Testis (tissue), 3 donors: ENCODE data around the gene ATP2A2. TPM values are rescaled to one million over a fixed set of nuclear protein-coding genes. Genes with fewer than 3 reads are reported as not detected.

Experiments used
- DNase-seq: peaks from one replicate; pipeline ENCODE4 v3.0.0-alpha.2; 2019
- H3K27ac ChIP-seq, 2 donors: fragments of 200-600 bp; sonication (generic); one replicate each; pipeline ENCODE4 v1.5.1; 2019
- H3K27me3 ChIP-seq: fragments of 200-600 bp; sonication (generic); one replicate; pipeline ENCODE4 v1.5.1; 2019
- H3K36me3 ChIP-seq: fragments of 200-600 bp; sonication (generic); one replicate; pipeline ENCODE4 v1.5.1; 2017; ENCODE audit warnings: low read depth; ENCODE audit errors: missing control alignments
- H3K4me1 ChIP-seq: fragments of 200-600 bp; sonication (generic); one replicate; pipeline ENCODE4 v1.5.1; 2019
- H3K4me3 ChIP-seq, 2 donors: fragments of 200-600 bp; sonication (generic); one replicate each; pipeline ENCODE4 v1.5.1; 2017 to 2019
- H3K9me3 ChIP-seq: fragments of 200-600 bp; sonication (generic); one replicate; pipeline ENCODE4 v1.5.1; 2017
- CTCF ChIP-seq, 3 experiments: fragments of 450-650 bp in 2 of 3; fragments of 200-600 bp in 1 of 3; sonication (generic) in 1 of 3; IDR thresholded peaks; one replicate each; pipeline ENCODE4 v1.5.1; 2016 to 2019; ENCODE audit warnings: antibody characterized with exemption in 3 of 3, mild to moderate bottlenecking in 2 of 3, moderate library complexity in 1 of 3
- POLR2A ChIP-seq: fragments of 450-650 bp; IDR thresholded peaks from one replicate; pipeline ENCODE4 v1.6.1; 2017; ENCODE audit warnings: antibody characterized with exemption, mild to moderate bottlenecking, moderate library complexity
- WGBS, 2 donors: methylation state at CpG; one replicate each; pipeline ENCODE4 v1.1.5; 2018; 5-methylcytosine and 5-hydroxymethylcytosine counted together
- intact Hi-C: fragments of 100-400 bp; cut with DNase I; formaldehyde crosslinking; loops from one replicate; pipeline ENCODE4 v1.15.1; 2023; ENCODE audit warnings: low total_unique reads
- polyA plus RNA-seq: library from polyadenylated mRNA; stranded (reverse); fragments of 350-450 nt; fragmentation: Illumina TruSeq; extraction: RNeasy Lipid Tissue Mini Kit (QIAGEN cat#74804); gene quantifications from one replicate; pipeline ENCODE4 v1.2.3, GENCODE V29; 2014; ENCODE audit warnings: low read depth, low replicate concordance; ENCODE audit not compliant: insufficient read depth
- total RNA-seq, 2 donors: library from RNA; depleted of rRNA; stranded (reverse); fragments of >200 nt; gene quantifications; one replicate each; pipeline ENCODE4 v1.2.3, GENCODE V29; 2016

Gene ATP2A2
- total and polyA plus RNA-seq, 3 donors from 2014 or later: 205 to 291 (median 226) TPM

- intact Hi-C loops: no loop called here
- no peaks in the 10 kb centered on the region for H3K27me3 ChIP-seq
- H3K9me3 ChIP-seq: no peaks in the 10 kb centered on the region
- no peak for DNase-seq
- TF ChIP-seq CTCF (IDR thresholded peaks at IDR 0.05) (no peak), POLR2A (no peak)
- H3K4me1 ChIP-seq: peaks cover 29% of the 10 kb centered on the region
- H3K27ac ChIP-seq: peak overlapping the region; percentile 96 to 99
- whole genome bisulfite sequencing, 2 donors: 1 to 3% methylated on average over 8 of the region's 8 CpGs
- H3K36me3 ChIP-seq: no peaks in the 10 kb centered on the region
- H3K4me3 ChIP-seq: peak overlapping the region; percentile 96 to 97
Measured at GRCh38 chr12:110282300-110282860, 1.3 kb downstream of the ATP2A2 start.

- Histone ChIP-seq H3K4me1 (peaks cover 31% of the 10 kb centered on the region), H3K27ac (peak overlapping the region in 1 of 2 donors; percentile 99), H3K36me3 (no peaks in the 10 kb centered on the region), H3K9me3 (no peaks in the 10 kb centered on the region), H3K27me3 (no peaks in the 10 kb centered on the region), H3K4me3 (peak overlapping the region; percentile 96 to 97)
- intact Hi-C loops: no loop called here
- TF ChIP-seq POLR2A (no peak), CTCF (IDR thresholded peaks at IDR 0.05) (no peak)
- no peak for DNase-seq
- 15 to 16% methylated on average over 7 of the region's 7 CpGs for WGBS, 2 donors
Measured at GRCh38 chr12:110282956-110283817, 2.1 kb downstream of the ATP2A2 start.

GRCh38 chr12:110284597-110284996 is 3.5 kb downstream of the ATP2A2 start:
- no peak for DNase-seq
- H3K27ac ChIP-seq: peak overlapping the region in 1 of 2 donors; percentile 99
- TF ChIP-seq CTCF (IDR thresholded peaks at IDR 0.05) (no peak), POLR2A (no peak)
- H3K27me3 ChIP-seq: no peaks in the 10 kb centered on the region
- peaks cover 42% of the 10 kb centered on the region for H3K4me1 ChIP-seq
- intact Hi-C loops: no loop called here
- no peaks in the 10 kb centered on the region for H3K9me3 ChIP-seq
- H3K4me3 ChIP-seq: no peak overlapping the region
- H3K36me3 ChIP-seq: no peaks in the 10 kb centered on the region

GRCh38 chr12:110286623-110287022 is 5.6 kb downstream of the ATP2A2 start:
- peaks cover 35% of the 10 kb centered on the region for H3K4me1 ChIP-seq
- no peaks in the 10 kb centered on the region for H3K36me3 ChIP-seq
- no peak overlapping the region for H3K4me3 ChIP-seq
- intact Hi-C loops: no loop called here
- no peak overlapping the region for H3K27ac ChIP-seq
- H3K9me3 ChIP-seq: no peaks in the 10 kb centered on the region
- no peak for TF ChIP-seq CTCF (IDR thresholded peaks at IDR 0.05)
- no peak for TF ChIP-seq POLR2A
- no peak for DNase-seq
- no peaks in the 10 kb centered on the region for H3K27me3 ChIP-seq
- 54 to 57% methylated on average over 7 of the region's 7 CpGs for WGBS, 2 donors
